ENCODE data around the gene BMPR1A.

- TF ChIP-seq, protein P1, sequence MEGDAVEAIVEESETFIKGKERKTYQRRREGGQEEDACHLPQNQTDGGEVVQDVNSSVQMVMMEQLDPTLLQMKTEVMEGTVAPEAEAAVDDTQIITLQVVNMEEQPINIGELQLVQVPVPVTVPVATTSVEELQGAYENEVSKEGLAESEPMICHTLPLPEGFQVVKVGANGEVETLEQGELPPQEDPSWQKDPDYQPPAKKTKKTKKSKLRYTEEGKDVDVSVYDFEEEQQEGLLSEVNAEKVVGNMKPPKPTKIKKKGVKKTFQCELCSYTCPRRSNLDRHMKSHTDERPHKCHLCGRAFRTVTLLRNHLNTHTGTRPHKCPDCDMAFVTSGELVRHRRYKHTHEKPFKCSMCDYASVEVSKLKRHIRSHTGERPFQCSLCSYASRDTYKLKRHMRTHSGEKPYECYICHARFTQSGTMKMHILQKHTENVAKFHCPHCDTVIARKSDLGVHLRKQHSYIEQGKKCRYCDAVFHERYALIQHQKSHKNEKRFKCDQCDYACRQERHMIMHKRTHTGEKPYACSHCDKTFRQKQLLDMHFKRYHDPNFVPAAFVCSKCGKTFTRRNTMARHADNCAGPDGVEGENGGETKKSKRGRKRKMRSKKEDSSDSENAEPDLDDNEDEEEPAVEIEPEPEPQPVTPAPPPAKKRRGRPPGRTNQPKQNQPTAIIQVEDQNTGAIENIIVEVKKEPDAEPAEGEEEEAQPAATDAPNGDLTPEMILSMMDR (conservative IDR thresholded peaks at IDR 0.05; ENCODE audit: low read depth in 2 of 2), result no peak
- TF ChIP-seq JUNB (IDR thresholded peaks at IDR 0.05; ENCODE audit: unreplicated experiment) (no peak), POLR2AphosphoS5 (IDR thresholded peaks at IDR 0.05; ENCODE audit: low read depth) (no peak), EZH2 (IDR thresholded peaks at IDR 0.05; ENCODE audit: low read depth, unreplicated experiment) (no peak), EZH2phosphoT487 (IDR thresholded peaks at IDR 0.05; ENCODE audit: unreplicated experiment) (no peak), ZNF114 (CRISPR knock-in tag; IDR thresholded peaks at IDR 0.05) (no peak), ZNF331 (CRISPR knock-in tag; IDR thresholded peaks at IDR 0.05; ENCODE audit: low read depth) (no peak), CREB1 (CRISPR knock-in tag; IDR thresholded peaks at IDR 0.05; ENCODE audit: low read depth) (no peak), ETS1 (IDR thresholded peaks at IDR 0.05) (no peak)
- TF ChIP-seq, protein P2, sequence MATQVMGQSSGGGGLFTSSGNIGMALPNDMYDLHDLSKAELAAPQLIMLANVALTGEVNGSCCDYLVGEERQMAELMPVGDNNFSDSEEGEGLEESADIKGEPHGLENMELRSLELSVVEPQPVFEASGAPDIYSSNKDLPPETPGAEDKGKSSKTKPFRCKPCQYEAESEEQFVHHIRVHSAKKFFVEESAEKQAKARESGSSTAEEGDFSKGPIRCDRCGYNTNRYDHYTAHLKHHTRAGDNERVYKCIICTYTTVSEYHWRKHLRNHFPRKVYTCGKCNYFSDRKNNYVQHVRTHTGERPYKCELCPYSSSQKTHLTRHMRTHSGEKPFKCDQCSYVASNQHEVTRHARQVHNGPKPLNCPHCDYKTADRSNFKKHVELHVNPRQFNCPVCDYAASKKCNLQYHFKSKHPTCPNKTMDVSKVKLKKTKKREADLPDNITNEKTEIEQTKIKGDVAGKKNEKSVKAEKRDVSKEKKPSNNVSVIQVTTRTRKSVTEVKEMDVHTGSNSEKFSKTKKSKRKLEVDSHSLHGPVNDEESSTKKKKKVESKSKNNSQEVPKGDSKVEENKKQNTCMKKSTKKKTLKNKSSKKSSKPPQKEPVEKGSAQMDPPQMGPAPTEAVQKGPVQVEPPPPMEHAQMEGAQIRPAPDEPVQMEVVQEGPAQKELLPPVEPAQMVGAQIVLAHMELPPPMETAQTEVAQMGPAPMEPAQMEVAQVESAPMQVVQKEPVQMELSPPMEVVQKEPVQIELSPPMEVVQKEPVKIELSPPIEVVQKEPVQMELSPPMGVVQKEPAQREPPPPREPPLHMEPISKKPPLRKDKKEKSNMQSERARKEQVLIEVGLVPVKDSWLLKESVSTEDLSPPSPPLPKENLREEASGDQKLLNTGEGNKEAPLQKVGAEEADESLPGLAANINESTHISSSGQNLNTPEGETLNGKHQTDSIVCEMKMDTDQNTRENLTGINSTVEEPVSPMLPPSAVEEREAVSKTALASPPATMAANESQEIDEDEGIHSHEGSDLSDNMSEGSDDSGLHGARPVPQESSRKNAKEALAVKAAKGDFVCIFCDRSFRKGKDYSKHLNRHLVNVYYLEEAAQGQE (IDR thresholded peaks at IDR 0.05; ENCODE audit: unreplicated experiment), result no peak
These were observed 116.3 kb downstream of the BMPR1A start for GRCh38 chr10:86872757-86873156.
